HG03139 (cell line): ENCODE data around the gene MEF2A.
"Not testable (repeated sequence)": the region's sequence is repeated elsewhere in the genome, so short reads cannot be mapped to it uniquely, and the experiment has no call there.

Experiments used
- ATAC-seq: cut with Tn5 transposase; IDR thresholded peaks from one replicate; pipeline ENCODE4 v1.9.1; 2021; ENCODE audit not compliant: unreplicated experiment

MEF2A gene

GRCh38 chr15:99644913-99645542 is 79.2 kb downstream of the MEF2A start:
- ATAC-seq, result no peak

GRCh38 chr15:99645543-99645935 is 79.8 kb downstream of the MEF2A start:
- no peak for ATAC-seq

- no peak for ATAC-seq
These were observed 80.2 kb downstream of the MEF2A start for GRCh38 chr15:99645951-99646350.

- no peak for ATAC-seq
These were observed 85.4 kb downstream of the MEF2A start for GRCh38 chr15:99651023-99651807.

- no peak for ATAC-seq
These were observed 90.4 kb downstream of the MEF2A start for GRCh38 chr15:99656205-99656604.

- no peak for ATAC-seq
These were observed 92.2 kb downstream of the MEF2A start for GRCh38 chr15:99657996-99658395.

GRCh38 chr15:99662903-99663302 is 97.1 kb downstream of the MEF2A start:
- ATAC-seq, result no peak

GRCh38 chr15:99666073-99666472 is 100.3 kb downstream of the MEF2A start:
- ATAC-seq, result not testable (repeated sequence)

GRCh38 chr15:99668533-99669182 is 102.9 kb downstream of the MEF2A start:
- no peak for ATAC-seq

GRCh38 chr15:99669250-99669649 is 103.5 kb downstream of the MEF2A start:
- no peak for ATAC-seq

- ATAC-seq, result no peak
These were observed 106.3 kb downstream of the MEF2A start for GRCh38 chr15:99671926-99672635.

- ATAC-seq, result no peak
These were observed 107.3 kb downstream of the MEF2A start for GRCh38 chr15:99673111-99673510.

- ATAC-seq, result no peak
These were observed 108.5 kb downstream of the MEF2A start for GRCh38 chr15:99674279-99674678.

- peak; percentile 75 for ATAC-seq
These were observed 111.9 kb downstream of the MEF2A start for GRCh38 chr15:99677540-99678134.

- ATAC-seq, result no peak
These were observed 114.5 kb downstream of the MEF2A start for GRCh38 chr15:99680276-99680675.

- no peak for ATAC-seq
These were observed 116.2 kb downstream of the MEF2A start for GRCh38 chr15:99681990-99682389.

- no peak for ATAC-seq
These were observed 116.7 kb downstream of the MEF2A start for GRCh38 chr15:99682455-99682854.

GRCh38 chr15:99683000-99683670 is 117.4 kb downstream of the MEF2A start:
- ATAC-seq, result no peak

GRCh38 chr15:99686290-99686689 is 120.5 kb downstream of the MEF2A start:
- no peak for ATAC-seq

GRCh38 chr15:99692825-99693224 is 127.0 kb downstream of the MEF2A start:
- no peak for ATAC-seq
